Panc1 (cell line): ENCODE data around the gene TTC38. TPM values are rescaled to one million over a fixed set of nuclear protein-coding genes. Genes with fewer than 3 reads are reported as not detected.

Experiments
- ATAC-seq: fragments of 200-7000 bp; cut with Tn5 transposase; 2 replicates; pipeline ENCODE4 v1.9.1; 2020; ENCODE audit warnings: mild to moderate bottlenecking, moderate library complexity
- BruUV-seq: library from RNA; stranded (reverse); fragments of 400-500 nt; replicated peaks from 2 replicates; lab custom pipeline; 2021; lab: Mats Ljungman, UMichigan
- CTCF ChIA-PET: fragments of 300-600 bp; sonication (Branson Sonifier 250); formaldehyde crosslinking; loops from one replicate; lab custom pipeline; 2022; ENCODE audit warnings: antibody characterized with exemption; lab: Charles Lee
- POLR2A ChIA-PET: fragments of 300-600 bp; sonication (Branson Sonifier 250); formaldehyde crosslinking; loops from one replicate; lab custom pipeline; 2022; ENCODE audit warnings: antibody characterized with exemption; lab: Charles Lee
- DNase-seq: peaks from one replicate; pipeline ENCODE4 v3.0.0-alpha.2; 2010; ENCODE audit warnings: low read depth, low spot score
- H3K27ac ChIP-seq: 2 replicates; pipeline ENCODE4 v1.5.1; 2011; ENCODE audit warnings: mild to moderate bottlenecking, low read length, inconsistent platforms
- H3K27me3 ChIP-seq: fragments of 200-500 bp; sonication (Bioruptor generic); 2 replicates; pipeline ENCODE4 v1.6.0; 2014; ENCODE audit warnings: low read length, inconsistent platforms; ENCODE audit not compliant: control insufficient read depth, insufficient read depth
- H3K36me3 ChIP-seq: fragments of 200-500 bp; sonication (Bioruptor generic); 2 replicates; pipeline ENCODE4 v1.5.1; 2014; ENCODE audit warnings: inconsistent platforms, mild to moderate bottlenecking, low read length, moderate library complexity; ENCODE audit not compliant: control insufficient read depth, insufficient read depth
- H3K4me1 ChIP-seq: 2 replicates; pipeline ENCODE4 v1.5.1; 2011; ENCODE audit warnings: inconsistent platforms, mild to moderate bottlenecking, low read length, moderate library complexity; ENCODE audit not compliant: control insufficient read depth, insufficient read depth
- H3K4me3 ChIP-seq, 2 experiments: 2 replicates each; pipeline ENCODE4 v1.5.1; 2011 to 2012; ENCODE audit warnings: low read depth in 2 of 2, low read length in 2 of 2, mild to moderate bottlenecking in 2 of 2, inconsistent platforms in 1 of 2, moderate library complexity in 1 of 2
- H3K9me3 ChIP-seq: fragments of 200-500 bp; sonication (Bioruptor generic); 2 replicates; pipeline ENCODE4 v1.5.1; 2014; ENCODE audit warnings: low read depth, mild to moderate bottlenecking, inconsistent platforms, low read length, moderate library complexity; ENCODE audit not compliant: control insufficient read depth, insufficient read depth
- POLR2AphosphoS5 ChIP-seq: IDR thresholded peaks from 2 replicates; pipeline ENCODE4 v1.6.1; 2012; ENCODE audit warnings: mild to moderate bottlenecking, low read depth, low read length, moderate library complexity
- SIN3A ChIP-seq: IDR thresholded peaks from 2 replicates; pipeline ENCODE4 v1.6.1; 2012; ENCODE audit warnings: low read depth, mild to moderate bottlenecking, low read length, moderate library complexity, borderline replicate concordance; ENCODE audit not compliant: insufficient read depth
- TCF7L2 ChIP-seq: IDR thresholded peaks from 2 replicates; pipeline ENCODE4 v1.6.1; 2011; ENCODE audit warnings: mild to moderate bottlenecking, low read depth, low read length, inconsistent platforms
- in situ Hi-C: cut with HindIII; loops from 2 replicates; pipeline ENCODE4 v1.10.0; 2016; ENCODE audit warnings: low sequenced_read_pairs, low pct_unique_long_range_greater_than_20kb
- intact Hi-C: fragments of 100-400 bp; cut with micrococcal nuclease; formaldehyde crosslinking; loops from one replicate; pipeline ENCODE4 v1.10.0; 2022; ENCODE audit not compliant: unreplicated experiment
- total RNA-seq: library from RNA; stranded (reverse); gene quantifications from one replicate; pipeline ENCODE4 v1.2.1, GENCODE V29; 2021; ENCODE audit not compliant: unreplicated experiment
- TF ChIP-seq, protein P1 (sequence below): fragments of 450-650 bp; IDR thresholded peaks from 2 replicates; pipeline ENCODE4 v1.5.1; 2017; ENCODE audit warnings: mild to moderate bottlenecking
- TF ChIP-seq, protein P2 (sequence below), 2 experiments: IDR thresholded peaks; 2 replicates each; pipeline ENCODE4 v1.6.1; 2011 to 2012; ENCODE audit warnings: low read depth in 2 of 2, control low read depth in 1 of 2, low read length in 1 of 2, mild to moderate bottlenecking in 1 of 2, moderate library complexity in 1 of 2; ENCODE audit not compliant: insufficient read depth in 1 of 2

The TTC38 gene
- total RNA-seq, 1 experiment from 2014 or later = 14.0 TPM

DNA sequence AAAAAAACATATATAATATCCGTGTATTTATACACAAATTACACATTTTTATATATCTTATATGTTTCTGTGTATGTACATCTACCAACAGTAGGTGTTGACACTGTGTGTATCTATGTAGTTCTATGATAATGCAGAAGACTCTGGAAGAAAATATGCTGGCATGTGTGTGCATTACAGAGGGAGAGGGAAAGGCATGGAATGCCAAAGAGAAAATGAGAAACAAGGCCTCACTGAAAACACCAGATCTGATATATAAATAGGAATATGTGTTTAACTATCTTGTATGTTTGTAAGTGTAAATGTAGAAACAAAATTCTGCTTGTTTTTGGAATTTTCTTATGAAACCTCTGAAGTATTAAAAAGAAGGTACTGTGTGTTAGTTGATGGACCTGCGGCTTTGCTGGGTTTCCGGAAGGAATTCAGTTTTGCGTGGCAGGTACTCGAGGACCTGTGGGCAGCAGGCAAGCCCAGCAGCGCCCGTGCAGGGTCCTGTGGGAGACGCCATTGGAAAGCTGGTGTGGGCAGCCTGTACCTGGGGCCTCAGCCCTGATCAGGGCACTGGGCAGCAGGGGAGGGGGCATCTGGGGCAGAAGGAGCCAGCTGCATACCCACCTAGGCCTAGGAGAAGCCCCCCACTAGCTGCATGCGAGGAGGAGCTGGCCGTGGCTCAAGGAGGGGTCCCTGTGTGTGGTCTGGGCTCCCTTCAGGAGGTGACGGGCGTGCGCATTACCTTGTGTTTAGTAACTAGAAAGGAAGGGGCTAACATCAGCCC is 60.1 kb downstream of the TTC38 start:
- in situ Hi-C loops (no loop called here), intact Hi-C loops (no loop called here)
- H3K9me3 ChIP-seq = no peaks in the 10 kb centered on the region
- DNase-seq = no peak
- H3K27ac ChIP-seq = no peak overlapping the region
- H3K4me3 ChIP-seq = no peak overlapping the region
- CTCF ChIA-PET = no interaction called here
- no peak for TF ChIP-seq POLR2AphosphoS5
- TF ChIP-seq TCF7L2 = no peak
- TF ChIP-seq SIN3A = no peak
- POLR2A ChIA-PET = no interaction called here
- H3K4me1 ChIP-seq = no peaks in the 10 kb centered on the region
- no TSS peak for BruUV-seq
- peaks cover 6% of the 10 kb centered on the region for H3K36me3 ChIP-seq
- no peaks in the 10 kb centered on the region for H3K27me3 ChIP-seq
- ATAC-seq = no peak

DNA sequence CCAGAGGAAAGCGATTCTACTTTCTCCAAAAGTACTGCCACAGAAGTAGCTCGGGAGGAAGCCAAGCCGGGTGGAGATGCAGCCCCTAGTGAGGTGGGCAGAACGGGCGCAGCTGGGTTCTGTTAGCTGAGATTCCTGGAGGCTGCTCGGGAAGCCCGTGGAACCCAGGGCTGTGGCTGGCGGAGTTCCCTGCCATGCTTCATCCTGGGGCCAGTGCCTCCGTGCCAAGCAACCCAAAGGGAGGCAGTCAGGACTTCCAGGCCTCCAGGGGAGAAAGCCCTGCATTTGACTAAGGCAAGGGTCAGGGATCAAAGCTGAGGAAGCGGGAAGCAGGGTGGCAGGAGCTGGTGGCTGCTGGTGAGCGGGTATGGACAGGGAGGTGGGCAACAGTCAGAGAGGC is 61.0 kb downstream of the TTC38 start:
- BruUV-seq = no TSS peak
- H3K27ac ChIP-seq = no peak overlapping the region
- ChIA-PET POLR2A (no interaction called here), CTCF (no interaction called here)
- no peaks in the 10 kb centered on the region for H3K9me3 ChIP-seq
- no peak overlapping the region for H3K4me3 ChIP-seq
- peaks cover 6% of the 10 kb centered on the region for H3K36me3 ChIP-seq
- TF ChIP-seq SIN3A (no peak), TCF7L2 (no peak), POLR2AphosphoS5 (no peak)
- TF ChIP-seq, protein P1, sequence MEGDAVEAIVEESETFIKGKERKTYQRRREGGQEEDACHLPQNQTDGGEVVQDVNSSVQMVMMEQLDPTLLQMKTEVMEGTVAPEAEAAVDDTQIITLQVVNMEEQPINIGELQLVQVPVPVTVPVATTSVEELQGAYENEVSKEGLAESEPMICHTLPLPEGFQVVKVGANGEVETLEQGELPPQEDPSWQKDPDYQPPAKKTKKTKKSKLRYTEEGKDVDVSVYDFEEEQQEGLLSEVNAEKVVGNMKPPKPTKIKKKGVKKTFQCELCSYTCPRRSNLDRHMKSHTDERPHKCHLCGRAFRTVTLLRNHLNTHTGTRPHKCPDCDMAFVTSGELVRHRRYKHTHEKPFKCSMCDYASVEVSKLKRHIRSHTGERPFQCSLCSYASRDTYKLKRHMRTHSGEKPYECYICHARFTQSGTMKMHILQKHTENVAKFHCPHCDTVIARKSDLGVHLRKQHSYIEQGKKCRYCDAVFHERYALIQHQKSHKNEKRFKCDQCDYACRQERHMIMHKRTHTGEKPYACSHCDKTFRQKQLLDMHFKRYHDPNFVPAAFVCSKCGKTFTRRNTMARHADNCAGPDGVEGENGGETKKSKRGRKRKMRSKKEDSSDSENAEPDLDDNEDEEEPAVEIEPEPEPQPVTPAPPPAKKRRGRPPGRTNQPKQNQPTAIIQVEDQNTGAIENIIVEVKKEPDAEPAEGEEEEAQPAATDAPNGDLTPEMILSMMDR = no peak
- TF ChIP-seq, protein P2, sequence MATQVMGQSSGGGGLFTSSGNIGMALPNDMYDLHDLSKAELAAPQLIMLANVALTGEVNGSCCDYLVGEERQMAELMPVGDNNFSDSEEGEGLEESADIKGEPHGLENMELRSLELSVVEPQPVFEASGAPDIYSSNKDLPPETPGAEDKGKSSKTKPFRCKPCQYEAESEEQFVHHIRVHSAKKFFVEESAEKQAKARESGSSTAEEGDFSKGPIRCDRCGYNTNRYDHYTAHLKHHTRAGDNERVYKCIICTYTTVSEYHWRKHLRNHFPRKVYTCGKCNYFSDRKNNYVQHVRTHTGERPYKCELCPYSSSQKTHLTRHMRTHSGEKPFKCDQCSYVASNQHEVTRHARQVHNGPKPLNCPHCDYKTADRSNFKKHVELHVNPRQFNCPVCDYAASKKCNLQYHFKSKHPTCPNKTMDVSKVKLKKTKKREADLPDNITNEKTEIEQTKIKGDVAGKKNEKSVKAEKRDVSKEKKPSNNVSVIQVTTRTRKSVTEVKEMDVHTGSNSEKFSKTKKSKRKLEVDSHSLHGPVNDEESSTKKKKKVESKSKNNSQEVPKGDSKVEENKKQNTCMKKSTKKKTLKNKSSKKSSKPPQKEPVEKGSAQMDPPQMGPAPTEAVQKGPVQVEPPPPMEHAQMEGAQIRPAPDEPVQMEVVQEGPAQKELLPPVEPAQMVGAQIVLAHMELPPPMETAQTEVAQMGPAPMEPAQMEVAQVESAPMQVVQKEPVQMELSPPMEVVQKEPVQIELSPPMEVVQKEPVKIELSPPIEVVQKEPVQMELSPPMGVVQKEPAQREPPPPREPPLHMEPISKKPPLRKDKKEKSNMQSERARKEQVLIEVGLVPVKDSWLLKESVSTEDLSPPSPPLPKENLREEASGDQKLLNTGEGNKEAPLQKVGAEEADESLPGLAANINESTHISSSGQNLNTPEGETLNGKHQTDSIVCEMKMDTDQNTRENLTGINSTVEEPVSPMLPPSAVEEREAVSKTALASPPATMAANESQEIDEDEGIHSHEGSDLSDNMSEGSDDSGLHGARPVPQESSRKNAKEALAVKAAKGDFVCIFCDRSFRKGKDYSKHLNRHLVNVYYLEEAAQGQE (IDR thresholded peaks at IDR 0.05; ENCODE audit: insufficient read depth in 1 of 2, low read depth in 2 of 2, low read length in 1 of 2) = no peak
- intact Hi-C loops (no loop called here), in situ Hi-C loops (no loop called here)
- ATAC-seq (no peak), DNase-seq (no peak)
- H3K27me3 ChIP-seq = no peaks in the 10 kb centered on the region
- no peaks in the 10 kb centered on the region for H3K4me1 ChIP-seq

DNA sequence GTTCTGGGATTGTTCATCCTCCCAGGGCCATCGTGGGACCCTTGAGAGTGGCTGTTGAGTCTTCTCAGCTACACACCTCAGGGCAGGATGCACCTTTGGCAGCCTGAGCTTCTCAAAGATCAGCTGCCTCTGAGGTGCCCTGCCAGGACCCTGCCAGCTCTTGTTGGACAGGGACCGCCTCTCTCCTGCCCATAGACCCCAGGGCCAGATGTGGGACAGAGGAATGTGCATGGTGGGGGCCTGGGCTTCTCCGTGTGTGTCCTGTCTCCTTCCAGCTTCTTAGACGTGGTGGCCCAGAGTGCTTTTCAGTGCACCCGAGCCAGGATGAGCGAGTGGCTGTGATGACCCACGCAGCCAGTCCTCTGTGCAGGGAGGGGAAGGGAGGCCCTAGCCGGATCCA is 61.8 kb downstream of the TTC38 start:
- ChIA-PET CTCF (no interaction called here), POLR2A (no interaction called here)
- no peaks in the 10 kb centered on the region for H3K9me3 ChIP-seq
- no peaks in the 10 kb centered on the region for H3K27me3 ChIP-seq
- BruUV-seq = no TSS peak
- no peak for TF ChIP-seq SIN3A
- TF ChIP-seq, protein P1 = no peak
- no peak for TF ChIP-seq POLR2AphosphoS5
- TF ChIP-seq TCF7L2 = no peak
- TF ChIP-seq, protein P2 (IDR thresholded peaks at IDR 0.05; ENCODE audit: insufficient read depth in 1 of 2, low read depth in 2 of 2, low read length in 1 of 2) = no peak
- in situ Hi-C loops = no loop called here
- no peaks in the 10 kb centered on the region for H3K4me1 ChIP-seq
- no peak overlapping the region for H3K27ac ChIP-seq
- peaks cover 6% of the 10 kb centered on the region for H3K36me3 ChIP-seq
- ATAC-seq (no peak), DNase-seq (no peak)
- intact Hi-C loops = no loop called here
- no peak overlapping the region for H3K4me3 ChIP-seq
